Caki2 (cell line): ENCODE measurements around the gene NEURL3. TPM values are rescaled to one million over a fixed set of nuclear protein-coding genes. Genes with fewer than 3 reads are reported as not detected.
A peak's percentile ranks its signal among the peaks of the same experiment; 100 is the strongest.

Experiments
- DNase-seq: peaks from one replicate; pipeline ENCODE4 v3.0.0-alpha.2; 2015; ENCODE audit warnings: low read depth
- in situ Hi-C: cut with HindIII; loops from 2 replicates; pipeline ENCODE4 v1.10.0; 2016; ENCODE audit warnings: low sequenced_read_pairs, low pct_unique_long_range_greater_than_20kb, mixed read lengths
- total RNA-seq: library from RNA; depleted of rRNA; stranded (reverse); fragments of >200 nt; shearing (Covaris generic); gene quantifications from 2 replicates; pipeline ENCODE4 v1.2.3, GENCODE V29; 2014; ENCODE audit warnings: low replicate concordance

The NEURL3 gene
- total RNA-seq, 1 experiment from 2014 or later: 29.6 TPM

DNA sequence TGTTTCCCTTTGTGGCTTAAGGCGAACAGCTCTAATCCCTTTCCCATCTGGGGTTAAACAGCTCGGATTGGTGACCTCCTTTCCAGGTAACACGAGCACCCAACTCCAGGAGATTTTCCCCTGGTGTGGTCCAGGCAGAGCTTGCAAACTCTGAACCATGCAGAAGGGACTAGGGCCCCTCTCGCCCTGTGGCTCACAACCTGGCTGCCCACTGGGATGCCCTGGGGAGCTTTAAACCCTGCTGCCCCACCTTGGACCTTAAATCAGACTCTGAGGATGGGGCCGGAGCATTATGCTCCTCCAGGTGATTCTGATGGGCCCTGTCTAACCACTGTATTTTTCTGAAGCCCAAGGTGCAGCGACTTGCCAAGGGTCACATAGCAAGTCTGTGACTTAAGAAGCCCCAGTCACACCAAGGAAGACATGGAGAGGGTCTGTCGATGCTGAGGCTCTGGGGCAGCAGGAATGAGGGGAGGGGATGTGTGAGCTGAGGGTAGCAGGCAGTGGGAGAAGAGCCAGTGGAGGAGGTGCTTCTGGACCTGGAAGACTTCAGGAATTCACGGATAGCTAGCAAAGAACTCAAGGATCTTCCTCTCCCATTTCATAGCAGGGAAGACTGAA, 37.3 kb upstream of the NEURL3 start:
- DNase-seq: no peak
- in situ Hi-C loops: no loop called here

DNA sequence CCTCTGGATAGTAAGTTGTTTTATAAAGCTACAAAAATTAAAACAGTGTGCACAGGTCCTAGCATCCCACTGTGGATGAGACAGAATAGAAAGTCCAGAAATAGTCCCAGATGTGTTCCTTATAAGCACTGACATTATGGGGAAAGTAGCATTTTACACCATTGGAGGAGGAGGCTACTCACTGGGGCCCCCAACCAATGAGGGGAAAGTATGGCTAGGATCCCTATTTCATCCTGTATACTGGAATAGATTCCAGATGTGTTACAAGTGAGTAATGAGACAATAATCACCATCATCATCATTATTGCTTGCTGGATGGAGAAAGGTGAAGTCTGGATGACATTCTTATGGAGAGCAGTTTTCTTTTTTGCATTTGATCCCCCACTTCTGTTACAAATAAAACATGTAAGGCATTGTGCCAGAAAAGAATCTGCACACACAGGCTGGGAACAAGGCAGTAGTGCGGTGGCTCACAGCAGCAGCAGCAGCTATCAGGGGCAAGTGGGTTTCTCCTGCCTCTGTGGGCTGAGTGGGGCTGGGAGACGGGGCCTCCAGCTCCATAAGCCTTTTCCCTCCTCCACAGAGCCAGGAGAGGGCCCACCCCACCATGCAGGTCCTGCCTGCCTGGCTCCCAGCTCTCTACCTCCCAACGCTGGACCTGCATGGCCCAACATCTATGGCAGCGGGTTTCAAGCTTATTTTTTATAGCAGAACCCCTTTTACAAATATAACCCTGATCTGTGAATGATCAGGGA, 36.4 kb upstream of the NEURL3 start:
- in situ Hi-C loops: no loop called here
- no peak for DNase-seq

DNA sequence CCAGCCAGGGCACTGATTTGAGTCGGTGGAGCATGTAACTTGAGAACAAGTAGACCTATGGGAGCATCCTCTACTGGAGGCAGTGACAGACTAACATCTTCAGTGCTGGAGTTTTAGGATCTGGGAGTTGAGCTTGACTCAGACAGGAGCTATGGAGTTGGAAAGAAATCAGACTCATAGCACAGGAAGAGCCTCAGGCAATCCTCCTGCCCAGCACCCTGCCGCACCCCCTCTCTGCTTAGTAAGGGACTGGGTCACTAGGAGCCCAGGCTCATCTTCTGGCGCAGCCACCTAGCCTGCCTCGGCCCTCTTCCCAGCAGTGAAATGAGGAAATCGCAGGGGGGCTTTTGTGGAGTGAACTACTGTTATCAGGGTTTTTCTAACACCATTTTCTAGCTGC, 35.0 kb upstream of the NEURL3 start:
- in situ Hi-C loops: no loop called here
- DNase-seq: no peak

DNA sequence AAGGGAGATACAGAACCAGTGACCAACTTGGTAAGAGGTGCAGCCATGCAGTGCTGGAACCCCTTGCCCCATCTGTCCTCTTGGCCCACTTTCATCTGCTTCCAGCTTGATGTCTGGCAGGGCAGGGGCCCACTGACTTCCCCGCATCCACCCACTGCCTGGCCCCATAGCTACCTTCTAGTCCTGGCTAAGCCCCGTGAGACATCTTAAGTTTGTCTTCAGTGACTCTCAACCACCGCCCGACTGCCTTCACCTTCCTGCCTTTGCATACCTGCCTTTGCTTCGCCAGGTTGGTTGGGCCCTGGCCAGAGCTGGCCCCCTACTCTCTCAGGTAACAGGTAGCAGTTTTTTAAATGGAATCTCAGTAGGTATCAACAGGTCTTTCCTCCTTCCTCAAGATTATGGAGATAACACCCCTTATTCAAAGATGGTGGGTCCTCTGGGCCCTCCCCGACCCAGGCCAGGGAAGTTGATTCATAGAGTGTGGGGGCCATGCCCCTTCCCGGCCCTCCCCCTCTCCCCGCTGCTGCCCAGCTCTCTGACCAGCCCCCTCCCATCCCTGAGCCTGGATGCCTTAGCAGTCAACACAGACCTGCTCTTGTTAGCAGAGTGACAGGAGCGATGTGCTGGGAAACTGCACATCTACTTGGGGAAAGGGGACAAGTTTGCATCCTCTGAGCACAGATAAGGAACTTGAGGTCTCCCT, 34.2 kb upstream of the NEURL3 start:
- no peak for DNase-seq
- in situ Hi-C loops: no loop called here

DNA sequence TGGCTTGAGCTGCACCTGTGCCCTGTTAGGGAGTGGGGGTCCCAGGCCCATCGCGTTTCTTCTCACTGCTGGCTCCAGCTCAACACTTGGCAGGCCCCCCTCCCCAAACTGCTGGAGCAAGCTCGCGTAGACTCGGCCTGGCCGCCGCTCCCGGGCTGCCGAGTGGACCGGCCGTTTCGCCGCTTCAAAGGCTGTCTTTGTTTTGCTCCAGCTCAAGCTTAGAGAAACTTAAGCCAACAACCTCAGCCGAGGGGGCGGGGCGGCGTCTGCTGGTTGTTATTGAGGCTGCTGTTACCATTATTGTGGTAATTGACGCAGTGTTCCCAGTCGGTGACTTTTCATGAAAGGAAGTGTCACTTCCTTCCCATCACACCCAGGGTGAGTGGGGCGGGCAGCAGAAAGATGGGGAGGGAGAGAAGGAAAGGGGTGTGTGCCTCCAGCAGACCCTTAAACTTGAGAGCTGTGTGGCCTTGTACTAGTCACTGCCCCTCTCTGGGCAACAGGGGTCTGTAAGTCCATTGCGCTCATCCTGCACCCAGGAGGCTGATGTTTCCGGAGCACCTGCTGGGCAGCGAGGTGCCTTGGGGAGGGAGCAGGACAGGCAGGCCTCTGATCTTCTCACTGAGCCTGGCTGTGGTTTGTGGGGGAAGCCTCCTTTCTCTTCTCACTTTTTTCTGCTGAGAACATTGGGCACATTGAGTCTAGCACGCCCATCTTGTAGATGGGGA, 33.5 kb upstream of the NEURL3 start:
- in situ Hi-C loops: no loop called here
- DNase-seq: no peak

DNA sequence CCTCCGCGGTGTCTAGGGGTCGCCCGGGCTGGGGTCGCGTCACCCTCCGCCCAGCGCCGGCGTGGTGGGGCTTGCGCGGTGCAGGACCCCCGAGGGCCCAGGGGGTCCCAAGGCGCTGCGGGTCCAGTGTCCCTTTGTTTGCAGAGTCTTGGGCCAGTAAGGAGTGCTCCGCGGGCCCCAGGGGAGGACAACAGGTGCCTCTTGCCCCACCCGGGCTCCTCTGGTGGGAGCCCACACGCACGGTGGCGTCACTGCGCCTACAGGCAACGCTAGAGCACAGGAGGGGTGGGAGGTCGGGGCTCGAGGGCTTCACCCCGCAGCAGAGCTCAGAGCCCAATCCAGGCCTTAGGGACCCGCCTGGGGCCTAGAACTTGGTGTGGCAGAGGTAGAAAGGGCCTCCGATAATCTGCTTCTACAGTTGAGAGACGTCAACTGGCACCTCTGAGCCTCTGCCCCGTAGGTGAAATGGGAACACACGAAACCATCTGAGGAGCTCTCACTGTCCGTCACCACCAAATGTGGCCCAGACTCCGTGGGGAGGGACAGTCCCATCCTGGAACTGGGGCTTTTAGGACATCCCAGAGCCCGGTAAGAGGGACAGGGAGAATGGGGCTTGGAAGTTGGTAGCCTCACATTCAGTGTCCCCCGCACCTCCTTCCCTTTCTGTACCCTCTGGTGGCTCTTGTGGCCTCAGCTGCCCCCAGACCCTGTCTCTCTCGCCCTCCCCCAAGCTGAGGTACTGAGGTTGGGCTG, 32.8 kb upstream of the NEURL3 start:
- in situ Hi-C loops: no loop called here
- DNase-seq: no peak

DNA sequence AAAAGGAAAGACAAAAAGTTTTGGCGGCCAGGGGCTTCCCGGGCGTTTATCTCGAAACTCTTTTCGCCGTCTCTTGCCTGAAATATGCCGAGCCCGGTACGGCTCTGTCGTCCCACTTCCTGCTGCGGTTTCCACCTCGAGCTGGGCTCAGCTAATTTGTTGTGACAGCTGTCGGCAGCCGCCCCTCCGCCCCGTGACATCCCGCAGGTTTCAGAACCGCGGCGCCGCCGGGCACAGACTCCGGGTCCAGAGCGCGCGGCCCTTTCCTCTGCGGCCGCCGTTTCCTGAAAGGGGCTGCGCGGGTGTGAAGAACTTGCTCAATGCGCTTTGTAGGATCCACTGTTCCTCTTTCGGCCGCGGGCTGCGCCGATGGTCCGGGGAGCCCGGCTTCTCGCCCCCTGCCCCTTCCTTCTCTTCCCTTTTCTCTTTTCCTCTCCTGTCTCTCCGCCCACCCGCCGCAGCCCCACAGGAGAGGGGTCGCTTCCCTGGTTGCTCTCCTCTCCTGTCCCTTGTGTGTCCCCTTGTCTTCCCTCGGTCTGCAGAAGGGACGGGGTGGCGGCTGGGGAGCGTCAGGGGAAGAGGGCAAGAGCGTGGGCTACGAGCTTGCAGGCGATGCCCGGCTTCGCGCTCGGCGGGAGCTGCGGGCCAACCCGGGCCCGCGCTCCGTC, 32.0 kb upstream of the NEURL3 start:
- in situ Hi-C loops: no loop called here

GRCh38 chr2:96536445-96537065, 31.4 kb upstream of the NEURL3 start, which contains the start of gene ARID5A:
TSS of gene ARID5A (plus strand) at chr2:96536752. CDS start at chr2:96536827, 75 bp downstream.
- in situ Hi-C loops: no loop called here
- peak; percentile 78 for DNase-seq

More for the DNA sequence above, 32.0 kb upstream of the NEURL3 start:
- peak; percentile 29 for DNase-seq

- in situ Hi-C loops: no loop called here
- DNase-seq: no peak
Measured at GRCh38 chr2:96535331-96535730, 30.2 kb upstream of the NEURL3 start.

GRCh38 chr2:96534701-96535181, 29.6 kb upstream of the NEURL3 start:
- in situ Hi-C loops: no loop called here
- no peak for DNase-seq

DNA sequence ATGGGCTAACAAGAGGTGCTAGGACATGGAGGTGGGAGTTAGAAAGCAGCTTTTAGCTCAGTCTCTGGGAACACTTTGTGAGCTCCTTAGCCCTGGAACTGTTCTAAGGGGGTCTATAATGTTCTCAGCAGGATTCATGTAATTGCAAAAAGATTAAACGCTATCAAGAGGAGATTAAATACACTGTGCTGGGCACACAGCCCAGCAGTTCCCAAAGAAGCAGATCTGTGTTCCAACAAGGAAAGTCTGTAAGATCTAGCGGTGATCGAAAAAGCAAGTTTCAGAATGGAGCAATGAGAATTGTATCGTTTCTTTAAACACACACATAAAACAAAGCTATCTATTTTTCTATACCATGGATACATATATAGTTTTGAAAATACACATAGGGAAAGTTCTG, 29.0 kb upstream of the NEURL3 start:
- in situ Hi-C loops: no loop called here
- no peak for DNase-seq

DNA sequence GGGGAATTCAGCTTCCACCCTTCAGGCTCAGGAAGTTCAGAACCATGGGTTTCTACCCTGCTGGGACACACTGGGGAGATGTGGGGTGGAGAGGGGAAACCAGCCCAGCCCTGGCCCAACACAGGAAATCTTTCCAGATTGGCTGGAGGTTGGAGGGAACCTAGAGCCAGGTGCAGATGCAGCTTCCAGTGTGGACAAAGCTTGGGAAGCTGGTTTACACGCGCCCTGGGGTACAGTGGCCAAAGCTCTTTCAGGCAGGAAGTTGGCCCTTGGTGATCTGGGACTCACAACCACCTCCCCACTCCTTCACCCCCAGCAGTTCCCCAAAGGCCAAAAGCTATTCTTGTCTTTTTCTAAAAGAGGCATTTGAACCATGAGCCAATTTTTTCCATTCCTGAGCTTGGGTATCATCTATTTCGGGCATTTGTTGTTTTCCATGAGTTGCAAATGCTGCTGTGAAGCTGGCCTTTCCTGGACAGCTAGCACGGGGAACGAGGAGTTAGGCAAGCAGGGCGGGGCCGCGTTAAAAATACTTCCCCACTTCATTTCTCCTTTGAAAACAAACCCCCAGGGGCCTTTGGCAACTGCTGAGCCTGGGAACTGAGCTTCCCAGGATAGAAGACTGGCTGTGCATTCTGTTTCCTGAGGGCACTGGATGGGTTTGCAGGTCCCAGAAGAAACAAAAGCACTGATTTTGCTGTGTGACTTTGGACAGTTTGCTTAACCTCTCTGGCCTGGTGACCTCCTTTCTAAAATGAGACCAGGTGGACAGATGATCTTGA, 28.3 kb upstream of the NEURL3 start:
- no peak for DNase-seq

DNA sequence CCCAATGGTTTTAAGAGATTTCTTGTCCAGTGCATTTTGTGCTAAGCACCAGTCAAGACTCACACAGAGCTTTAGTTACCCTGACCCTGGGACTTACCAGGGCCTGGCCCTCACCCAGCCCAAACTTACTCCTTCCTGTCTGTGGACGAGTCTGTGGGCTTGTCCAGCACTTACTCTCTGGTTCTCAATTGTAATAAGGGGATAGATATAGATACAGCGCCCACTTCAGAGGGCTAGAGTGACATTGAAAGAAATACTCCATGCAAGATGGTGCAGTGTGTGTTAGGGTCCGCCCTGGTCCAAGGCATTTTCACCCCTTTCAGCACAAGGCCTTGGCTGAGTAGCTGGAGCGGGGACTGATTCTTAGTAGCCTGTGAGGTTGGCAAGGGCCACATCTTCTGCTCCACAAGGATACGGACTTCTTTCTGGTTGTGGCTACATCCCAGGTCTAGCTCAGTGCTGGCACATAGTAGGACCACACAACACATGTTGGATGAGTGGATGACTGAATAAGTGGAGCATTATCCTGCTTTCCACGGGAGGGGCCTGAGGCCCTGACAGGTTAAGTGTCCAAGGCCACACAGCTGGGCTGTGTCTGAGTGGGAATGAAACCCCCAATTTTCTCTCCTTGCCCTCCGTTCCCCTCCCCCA, 27.6 kb upstream of the NEURL3 start:
- DNase-seq: no peak
- in situ Hi-C loops: no loop called here

More for the DNA sequence above, 28.3 kb upstream of the NEURL3 start:
- in situ Hi-C loops: no loop called here

GRCh38 chr2:96531872-96532505, 26.8 kb upstream of the NEURL3 start:
- in situ Hi-C loops: no loop called here

DNA sequence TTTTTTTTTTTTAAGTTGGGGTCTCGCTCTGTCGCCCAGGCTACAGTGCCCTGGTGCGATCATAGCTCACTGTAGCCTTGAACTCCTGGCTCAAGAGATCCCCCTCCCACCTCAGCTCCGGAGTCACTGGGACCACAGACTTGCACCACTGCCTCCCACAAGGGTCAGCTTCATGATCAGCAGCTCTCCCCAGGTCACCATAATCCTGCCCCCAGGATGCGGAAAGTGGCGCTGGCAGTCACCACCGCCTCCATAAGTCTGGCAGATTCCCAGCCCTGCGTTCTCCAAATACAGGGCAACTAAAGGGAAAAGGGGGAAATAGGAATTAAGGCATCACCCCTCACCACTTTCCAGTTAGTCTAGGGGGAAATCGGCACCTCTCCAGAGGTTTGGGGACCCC, 26.2 kb upstream of the NEURL3 start:
- no peak for DNase-seq
- in situ Hi-C loops: no loop called here

More at GRCh38 chr2:96531872-96532505, 26.8 kb upstream of the NEURL3 start:
- peak; percentile 99 for DNase-seq
